Naive B cell (primary cell): ENCODE results near the gene ESAM. TPM values are rescaled to one million over a fixed set of nuclear protein-coding genes. Genes with fewer than 3 reads are reported as not detected.
"Not testable (repeated sequence)": the region's sequence is repeated elsewhere in the genome, so short reads cannot be mapped to it uniquely, and the experiment has no call there.

Source experiments
- ATAC-seq, 2 donors: fragments of 150-1000 bp; cut with Tn5 transposase; 2 replicates each; pipeline ENCODE4 v1.10.0; 2021; ENCODE audit warnings: low read depth in 2 of 2, mild to moderate bottlenecking in 2 of 2, moderate library complexity in 2 of 2
- DNase-seq: peaks from one replicate; pipeline ENCODE4 v3.0.0; 2022
- H3K27ac Mint-ChIP-seq, 6 donors: one replicate each; pipeline ENCODE4 v1.8.0; 2020 to 2022; ENCODE audit warnings: mild to moderate bottlenecking in 6 of 6, mixed read lengths in 6 of 6, moderate library complexity in 5 of 6, inconsistent platforms in 2 of 6
- H3K27me3 Mint-ChIP-seq, 3 donors: one replicate each; pipeline ENCODE4 v1.8.0; 2021 to 2022; ENCODE audit warnings: mixed read lengths in 3 of 3, mild to moderate bottlenecking in 1 of 3
- H3K36me3 Mint-ChIP-seq, 2 donors: one replicate each; pipeline ENCODE4 v1.8.0; 2020 to 2022; ENCODE audit warnings: mixed read lengths in 2 of 2, inconsistent platforms in 1 of 2, mild to moderate bottlenecking in 1 of 2
- H3K4me1 Mint-ChIP-seq, 3 donors: one replicate each; pipeline ENCODE4 v1.8.0; 2020 to 2022; ENCODE audit warnings: mixed read lengths in 3 of 3, inconsistent platforms in 1 of 3, mild to moderate bottlenecking in 1 of 3, moderate library complexity in 1 of 3
- H3K4me3 Mint-ChIP-seq, 8 donors: one replicate each; pipeline ENCODE4 v1.8.0; 2020 to 2022; ENCODE audit warnings: mild to moderate bottlenecking in 8 of 8, mixed read lengths in 8 of 8, moderate library complexity in 8 of 8, inconsistent platforms in 2 of 8
- H3K9me3 Mint-ChIP-seq, 7 donors: one replicate each; pipeline ENCODE4 v1.8.0; 2020 to 2022; ENCODE audit warnings: mixed read lengths in 7 of 7, mild to moderate bottlenecking in 5 of 7, inconsistent platforms in 2 of 7, moderate library complexity in 1 of 7
- polyA plus RNA-seq, 6 donors: library from polyadenylated mRNA; unstranded; fragments of 300-500 nt; fragmentation: Illumina TruSeq; gene quantifications; one replicate each; pipeline ENCODE4 v1.2.3, GENCODE V29; 2021; ENCODE audit warnings: low read depth in 6 of 6

Gene ESAM
- polyA plus RNA-seq, 6 donors from 2014 or later: 13.6 to 25.3 (median 19.1) TPM

GRCh38 chr11:124793466-124794278, 31.6 kb upstream of the ESAM start:
- Mint-ChIP-seq H3K9me3 (no peaks in the 10 kb centered on the region), H3K4me3 (no peak overlapping the region), H3K36me3 (no peaks in the 10 kb centered on the region), H3K27me3 (no peaks in the 10 kb centered on the region), H3K27ac (no peak overlapping the region), H3K4me1 (peaks cover 23 to 31% (median 27%) of the 10 kb centered on the region in 3 donors)
- DNase-seq (peak; percentile 40), ATAC-seq (peak; percentile 80 to 81)

DNA sequence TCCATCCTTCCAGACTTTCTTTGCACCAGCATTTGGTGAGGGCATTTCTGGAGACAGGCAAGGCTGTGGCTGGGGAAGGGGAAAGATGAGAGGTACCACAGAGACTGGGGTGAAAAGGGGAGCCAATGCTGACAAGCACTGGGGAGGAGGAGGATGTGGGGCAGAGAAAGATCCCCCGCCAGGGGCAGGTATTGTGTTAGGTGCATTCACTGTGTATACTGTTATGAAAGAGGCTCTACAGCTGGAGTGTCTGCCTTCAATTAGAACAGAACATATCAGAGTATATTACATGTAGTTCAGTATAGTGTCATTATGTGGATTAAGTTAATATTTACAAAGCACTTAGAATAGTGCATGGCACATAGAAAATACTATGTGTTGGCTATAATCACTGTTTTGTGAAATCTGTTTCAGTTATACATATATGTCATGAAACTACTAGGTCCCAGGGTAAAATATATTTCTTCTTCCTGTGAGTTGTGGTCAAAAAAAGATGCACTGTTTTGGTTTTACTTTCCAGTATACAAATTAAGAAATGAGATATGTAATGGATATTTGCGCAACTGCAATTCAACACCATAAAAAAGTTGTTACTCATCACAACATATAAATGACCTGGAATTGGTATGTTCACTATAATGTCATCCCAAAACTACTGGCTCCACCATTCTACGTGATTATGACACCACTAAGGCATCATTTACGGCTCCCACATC, 29.7 kb upstream of the ESAM start:
- Mint-ChIP-seq H3K9me3 (no peaks in the 10 kb centered on the region), H3K4me1 (peaks cover 23 to 26% (median 24%) of the 10 kb centered on the region in 3 donors), H3K4me3 (no peak overlapping the region), H3K36me3 (no peaks in the 10 kb centered on the region), H3K27me3 (no peaks in the 10 kb centered on the region), H3K27ac (peak overlapping the region in 1 of 6 donors; percentile 5)
- no peak for ATAC-seq
- no peak for DNase-seq

GRCh38 chr11:124788521-124788920, 26.4 kb upstream of the ESAM start:
- Mint-ChIP-seq H3K27me3 (no peaks in the 10 kb centered on the region), H3K9me3 (no peaks in the 10 kb centered on the region), H3K27ac (peak overlapping the region in 1 of 6 donors; percentile 11), H3K4me1 (peaks cover 21 to 29% (median 26%) of the 10 kb centered on the region in 3 donors), H3K36me3 (no peaks in the 10 kb centered on the region), H3K4me3 (no peak overlapping the region)
- DNase-seq: no peak
- no peak for ATAC-seq

- no peaks in the 10 kb centered on the region for H3K9me3 Mint-ChIP-seq
- ATAC-seq (no peak), DNase-seq (no peak)
- no peak overlapping the region for H3K27ac Mint-ChIP-seq
- H3K27me3 Mint-ChIP-seq: no peaks in the 10 kb centered on the region
- peaks cover 0 to 10% (median 0%) of the 10 kb centered on the region in 3 donors for H3K4me1 Mint-ChIP-seq
- H3K36me3 Mint-ChIP-seq: no peaks in the 10 kb centered on the region
- H3K4me3 Mint-ChIP-seq: no peak overlapping the region
Observed at GRCh38 chr11:124784051-124784450, 22.0 kb upstream of the ESAM start.

- H3K4me1 Mint-ChIP-seq: peaks cover 0 to 7% (median 6%) of the 10 kb centered on the region in 3 donors
- peaks cover 4 to 9% of the 10 kb centered on the region in 2 donors for H3K36me3 Mint-ChIP-seq
- ATAC-seq (no peak), DNase-seq (no peak)
- no peaks in the 10 kb centered on the region for H3K27me3 Mint-ChIP-seq
- H3K27ac Mint-ChIP-seq: peak overlapping the region in 1 of 6 donors; percentile 31
- H3K4me3 Mint-ChIP-seq: no peak overlapping the region
- no peaks in the 10 kb centered on the region for H3K9me3 Mint-ChIP-seq
Observed at GRCh38 chr11:124783002-124783401, 20.9 kb upstream of the ESAM start.

DNA sequence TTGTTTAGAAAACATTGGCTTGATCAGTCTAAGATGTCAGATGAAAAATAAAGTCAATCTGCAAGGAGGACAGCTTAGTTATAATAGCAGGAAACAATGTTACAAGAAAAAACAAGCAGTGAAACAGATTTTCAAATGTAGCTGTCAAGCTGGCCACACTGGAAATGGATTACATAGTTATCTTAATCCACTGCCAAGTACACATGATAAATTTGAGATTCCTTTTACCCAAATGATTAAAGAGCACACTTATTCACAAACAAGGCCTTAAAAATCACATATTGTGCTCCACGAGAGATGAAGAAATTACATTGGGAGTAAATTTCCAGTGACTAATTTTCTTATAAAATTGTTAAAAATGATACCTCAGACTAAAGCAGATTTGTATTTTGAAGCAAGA, 17.5 kb upstream of the ESAM start:
- Mint-ChIP-seq H3K27me3 (no peaks in the 10 kb centered on the region), H3K27ac (no peak overlapping the region)
- no peak for ATAC-seq

GRCh38 chr11:124778281-124778680, 16.2 kb upstream of the ESAM start:
- Mint-ChIP-seq H3K4me3 (no peak overlapping the region), H3K27me3 (no peaks in the 10 kb centered on the region), H3K9me3 (no peaks in the 10 kb centered on the region), H3K4me1 (peaks cover 19 to 34% (median 26%) of the 10 kb centered on the region in 3 donors), H3K36me3 (peaks cover 10% of the 10 kb centered on the region in 2 donors), H3K27ac (peak overlapping the region in 1 of 6 donors; percentile 2)
- DNase-seq: no peak
- ATAC-seq: no peak

More for the DNA sequence above, 17.5 kb upstream of the ESAM start:
- H3K4me3 Mint-ChIP-seq: no peak overlapping the region
- H3K36me3 Mint-ChIP-seq: peaks cover 10% of the 10 kb centered on the region in 2 donors
- peaks cover 19 to 34% (median 26%) of the 10 kb centered on the region in 3 donors for H3K4me1 Mint-ChIP-seq
- no peaks in the 10 kb centered on the region for H3K9me3 Mint-ChIP-seq
- DNase-seq: no peak

DNA sequence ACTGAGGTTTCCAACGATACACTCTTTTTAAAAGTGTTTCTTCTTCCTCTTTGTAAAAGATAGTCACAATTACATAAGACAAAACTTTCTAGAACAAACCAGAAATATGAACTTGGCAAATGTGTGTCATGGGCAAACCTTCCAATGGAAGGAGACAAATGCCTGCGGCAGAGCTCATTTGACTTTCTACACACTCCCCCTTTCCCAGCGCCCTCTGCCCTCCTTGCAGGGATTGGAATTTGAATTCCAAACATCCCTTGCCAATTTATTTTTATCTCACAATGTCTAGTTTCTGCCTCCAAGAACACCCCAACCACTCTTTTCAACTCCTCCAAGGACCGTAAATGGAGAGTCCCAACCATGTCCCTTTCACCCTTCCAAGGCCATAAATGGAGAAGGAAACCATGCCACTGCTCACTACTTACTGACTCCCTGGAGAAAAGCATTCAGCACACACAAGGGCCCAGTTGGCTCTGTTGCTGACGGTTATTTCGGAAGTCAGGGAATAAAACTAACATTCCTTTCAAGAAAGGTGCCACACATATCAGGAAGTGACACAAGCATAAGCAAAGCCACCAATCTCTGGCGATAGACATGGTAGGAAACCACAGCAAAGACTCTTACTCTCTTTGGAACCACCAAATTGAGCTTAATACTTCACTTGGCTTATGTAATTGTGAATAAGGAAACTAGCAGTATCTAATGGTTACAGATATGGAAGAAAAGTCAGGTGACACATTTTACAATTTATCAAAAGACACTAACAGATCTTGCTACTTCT, 15.0 kb upstream of the ESAM start:
- Mint-ChIP-seq H3K36me3 (peaks cover 11% of the 10 kb centered on the region in 2 donors), H3K27me3 (no peaks in the 10 kb centered on the region), H3K9me3 (no peaks in the 10 kb centered on the region), H3K27ac (peak overlapping the region in 1 of 6 donors; percentile 83), H3K4me3 (peak overlapping the region in 1 of 8 donors; percentile 65), H3K4me1 (peaks cover 19 to 34% (median 26%) of the 10 kb centered on the region in 3 donors)
- no peak for DNase-seq
- no peak for ATAC-seq

DNA sequence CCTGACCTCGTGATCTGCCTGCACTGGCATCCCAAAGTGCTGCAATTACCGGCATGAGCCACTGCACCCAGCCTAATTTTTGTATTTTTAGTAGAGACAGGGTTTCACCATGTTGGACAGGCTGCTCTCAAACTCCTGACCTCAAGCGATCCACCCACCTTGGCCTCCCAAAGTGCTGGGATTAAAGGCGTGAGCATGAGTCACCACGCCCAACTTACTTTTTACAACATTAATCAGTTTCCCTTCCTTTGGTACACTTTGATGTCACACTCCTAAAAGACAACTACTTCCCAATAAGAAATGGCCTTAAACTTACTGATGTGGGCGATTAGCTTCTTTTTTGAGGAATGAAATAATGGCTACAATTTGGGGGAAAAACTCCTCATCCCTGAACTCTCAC, 8.9 kb upstream of the ESAM start:
- H3K9me3 Mint-ChIP-seq, DNase-seq, H3K27ac Mint-ChIP-seq, H3K4me3 Mint-ChIP-seq, H3K27me3 Mint-ChIP-seq, ATAC-seq: not testable (repeated sequence)
- H3K4me1 Mint-ChIP-seq: peaks cover 9 to 14% (median 12%) of the 10 kb centered on the region in 3 donors
- H3K36me3 Mint-ChIP-seq: peaks cover 9 to 21% of the 10 kb centered on the region in 2 donors

- ATAC-seq (no peak), DNase-seq (no peak)
- Mint-ChIP-seq H3K4me3 (no peak overlapping the region), H3K36me3 (peaks cover 9 to 21% of the 10 kb centered on the region in 2 donors), H3K27ac (peak overlapping the region in 1 of 6 donors; percentile 37), H3K27me3 (no peaks in the 10 kb centered on the region), H3K9me3 (no peaks in the 10 kb centered on the region), H3K4me1 (peaks cover 0 to 6% (median 5%) of the 10 kb centered on the region in 3 donors)
Observed at GRCh38 chr11:124769806-124770774, 8.0 kb upstream of the ESAM start.

GRCh38 chr11:124768914-124769313, 6.8 kb upstream of the ESAM start:
- peaks cover under 1 to 2% (median 1%) of the 10 kb centered on the region in 3 donors for H3K4me1 Mint-ChIP-seq
- peak overlapping the region in 1 of 6 donors; percentile 39 for H3K27ac Mint-ChIP-seq
- ATAC-seq (no peak), DNase-seq (no peak)
- no peaks in the 10 kb centered on the region for H3K9me3 Mint-ChIP-seq
- H3K36me3 Mint-ChIP-seq: peaks cover 9 to 21% of the 10 kb centered on the region in 2 donors
- no peaks in the 10 kb centered on the region for H3K27me3 Mint-ChIP-seq
- H3K4me3 Mint-ChIP-seq: no peak overlapping the region

GRCh38 chr11:124766156-124766555, 4.1 kb upstream of the ESAM start:
- Mint-ChIP-seq H3K27me3 (no peaks in the 10 kb centered on the region), H3K36me3 (peaks cover 0 to 15% of the 10 kb centered on the region in 2 donors), H3K27ac (no peak overlapping the region), H3K9me3 (no peaks in the 10 kb centered on the region), H3K4me3 (peak overlapping the region in 1 of 8 donors; percentile 41), H3K4me1 (peaks cover 18 to 21% (median 18%) of the 10 kb centered on the region in 3 donors)
- ATAC-seq (no peak), DNase-seq (no peak)
